Peyer's patch (tissue), 4 donors: ENCODE results near the gene UBE2E1. TPM values are rescaled to one million over a fixed set of nuclear protein-coding genes. Genes with fewer than 3 reads are reported as not detected.
"Not testable (repeated sequence)": the region's sequence is repeated elsewhere in the genome, so short reads cannot be mapped to it uniquely, and the experiment has no call there.

Source experiments
- DNase-seq, 3 donors: peaks; one replicate each; pipeline ENCODE4 v3.0.0-alpha.2; 2017 to 2019
- H3K27ac ChIP-seq, 4 donors: fragments of 200-600 bp; sonication (generic); one replicate each; pipeline ENCODE4 v1.5.1; 2016 to 2019
- H3K27me3 ChIP-seq, 2 donors: fragments of 200-600 bp; sonication (generic); one replicate each; pipeline ENCODE4 v1.5.1; 2019
- H3K36me3 ChIP-seq, 3 donors: fragments of 200-600 bp; sonication (generic); one replicate each; pipeline ENCODE4 v1.5.1; 2016 to 2019
- H3K4me1 ChIP-seq, 4 donors: fragments of 200-600 bp; sonication (generic); one replicate each; pipeline ENCODE4 v1.5.1; 2016 to 2019
- H3K4me3 ChIP-seq, 4 donors: fragments of 200-600 bp; sonication (generic); 1 replicate in 3 of 4; 2 replicates in 1 of 4; pipeline ENCODE4 v1.5.1; 2016 to 2019; ENCODE audit warnings: mild to moderate bottlenecking in 1 of 4
- H3K9me3 ChIP-seq, 4 donors: fragments of 200-600 bp; sonication (generic); one replicate each; pipeline ENCODE4 v1.5.1; 2016 to 2019; ENCODE audit warnings: mild to moderate bottlenecking in 1 of 4
- CTCF ChIP-seq, 6 experiments: fragments of 450-650 bp in 4 of 6; fragments of 200-600 bp in 2 of 6; sonication (generic) in 1 of 6; IDR thresholded peaks; one replicate each; pipeline ENCODE4 v1.5.1; 2017 to 2019; ENCODE audit warnings: antibody characterized with exemption in 6 of 6, mild to moderate bottlenecking in 3 of 6, moderate library complexity in 1 of 6
- POLR2A ChIP-seq, 2 donors: fragments of 450-650 bp; IDR thresholded peaks; one replicate each; pipeline ENCODE4 v1.5.1; 2017; ENCODE audit warnings: antibody characterized with exemption in 2 of 2, mild to moderate bottlenecking in 2 of 2, moderate library complexity in 2 of 2
- total RNA-seq, 4 donors: library from RNA; depleted of rRNA; stranded (reverse); fragments of >200 nt; gene quantifications; one replicate each; pipeline ENCODE4 v1.1.0, GENCODE V29; 2016

The UBE2E1 gene
- total RNA-seq, 4 donors from 2014 or later: 26.1 to 58.6 (median 43.0) TPM

DNA sequence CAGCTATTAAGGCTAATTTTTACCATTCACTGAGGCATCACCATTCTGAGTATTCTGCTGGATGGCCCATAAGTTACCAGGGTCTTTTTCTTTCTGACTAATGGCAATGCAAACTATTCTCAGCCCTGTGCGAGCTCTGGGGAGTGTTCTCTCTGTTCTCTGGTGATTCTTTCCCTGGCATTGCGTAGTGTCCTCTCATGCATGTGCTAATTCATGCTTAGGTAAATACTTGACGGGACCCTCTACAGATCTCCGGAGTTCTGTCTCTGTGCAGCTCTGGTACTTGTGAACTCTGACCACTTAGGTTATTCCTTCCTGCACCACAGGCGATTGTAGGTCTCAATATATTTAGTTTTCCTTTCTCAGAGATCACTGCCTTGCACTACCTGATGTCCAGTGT is 34.8 kb downstream of the UBE2E1 start:
- Histone ChIP-seq H3K27me3 (no peaks in the 10 kb centered on the region), H3K27ac (no peak overlapping the region), H3K4me3 (no peak overlapping the region), H3K4me1 (peaks cover 0 to 4% (median 0%) of the 10 kb centered on the region in 4 donors), H3K36me3 (no peaks in the 10 kb centered on the region), H3K9me3 (no peaks in the 10 kb centered on the region)
- no peak for DNase-seq
- TF ChIP-seq POLR2A (IDR thresholded peaks at IDR 0.05): no peak
- TF ChIP-seq CTCF (IDR thresholded peaks at IDR 0.05): no peak

DNA sequence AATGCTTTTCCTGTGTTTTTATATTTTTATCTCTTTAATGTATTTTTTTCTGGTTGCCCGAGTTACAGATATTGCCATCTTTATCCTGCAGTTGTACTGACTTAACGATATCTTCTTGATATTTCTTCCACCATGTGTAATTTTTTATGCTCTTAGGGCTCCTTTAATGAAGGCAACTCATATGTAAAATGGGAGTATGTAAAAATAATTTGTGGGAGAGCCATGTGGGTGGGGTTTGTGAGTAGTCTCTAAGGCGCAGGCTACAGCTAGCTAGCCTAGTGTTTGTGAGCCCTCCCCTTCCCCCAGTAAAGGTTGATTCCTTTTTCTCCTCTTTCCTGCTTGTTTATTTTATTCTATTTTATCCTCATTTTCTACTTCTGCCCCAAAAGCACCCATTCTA is 38.1 kb downstream of the UBE2E1 start:
- DNase-seq: no peak
- H3K4me3 ChIP-seq: no peak overlapping the region
- H3K36me3 ChIP-seq: no peaks in the 10 kb centered on the region
- no peak overlapping the region for H3K27ac ChIP-seq
- no peaks in the 10 kb centered on the region for H3K27me3 ChIP-seq
- TF ChIP-seq POLR2A (IDR thresholded peaks at IDR 0.05) (no peak), CTCF (IDR thresholded peaks at IDR 0.05) (no peak)
- no peaks in the 10 kb centered on the region for H3K4me1 ChIP-seq
- H3K9me3 ChIP-seq: no peaks in the 10 kb centered on the region

GRCh38 chr3:23845326-23846216 is 39.8 kb downstream of the UBE2E1 start:
- DNase-seq: no peak
- H3K4me3 ChIP-seq: no peak overlapping the region
- H3K9me3 ChIP-seq: no peaks in the 10 kb centered on the region
- TF ChIP-seq CTCF (IDR thresholded peaks at IDR 0.05): no peak
- TF ChIP-seq POLR2A (IDR thresholded peaks at IDR 0.05): no peak
- no peak overlapping the region for H3K27ac ChIP-seq
- no peaks in the 10 kb centered on the region for H3K27me3 ChIP-seq
- H3K36me3 ChIP-seq: no peaks in the 10 kb centered on the region
- no peaks in the 10 kb centered on the region for H3K4me1 ChIP-seq

- not testable (repeated sequence) for H3K4me1 ChIP-seq, H3K9me3 ChIP-seq, H3K36me3 ChIP-seq, H3K4me3 ChIP-seq, H3K27ac ChIP-seq, DNase-seq, H3K27me3 ChIP-seq
Observed at GRCh38 chr3:23849462-23849861, 43.7 kb downstream of the UBE2E1 start.

GRCh38 chr3:23856286-23856685 is 50.5 kb downstream of the UBE2E1 start:
- Histone ChIP-seq H3K36me3 (no peaks in the 10 kb centered on the region), H3K4me1 (peaks cover 3 to 9% (median 7%) of the 10 kb centered on the region in 4 donors), H3K27ac (peak overlapping the region in 1 of 4 donors; percentile 38), H3K4me3 (no peak overlapping the region), H3K27me3 (no peaks in the 10 kb centered on the region), H3K9me3 (no peaks in the 10 kb centered on the region)
- no peak for DNase-seq
- TF ChIP-seq CTCF (IDR thresholded peaks at IDR 0.05): no peak
- TF ChIP-seq POLR2A (IDR thresholded peaks at IDR 0.05): no peak

DNA sequence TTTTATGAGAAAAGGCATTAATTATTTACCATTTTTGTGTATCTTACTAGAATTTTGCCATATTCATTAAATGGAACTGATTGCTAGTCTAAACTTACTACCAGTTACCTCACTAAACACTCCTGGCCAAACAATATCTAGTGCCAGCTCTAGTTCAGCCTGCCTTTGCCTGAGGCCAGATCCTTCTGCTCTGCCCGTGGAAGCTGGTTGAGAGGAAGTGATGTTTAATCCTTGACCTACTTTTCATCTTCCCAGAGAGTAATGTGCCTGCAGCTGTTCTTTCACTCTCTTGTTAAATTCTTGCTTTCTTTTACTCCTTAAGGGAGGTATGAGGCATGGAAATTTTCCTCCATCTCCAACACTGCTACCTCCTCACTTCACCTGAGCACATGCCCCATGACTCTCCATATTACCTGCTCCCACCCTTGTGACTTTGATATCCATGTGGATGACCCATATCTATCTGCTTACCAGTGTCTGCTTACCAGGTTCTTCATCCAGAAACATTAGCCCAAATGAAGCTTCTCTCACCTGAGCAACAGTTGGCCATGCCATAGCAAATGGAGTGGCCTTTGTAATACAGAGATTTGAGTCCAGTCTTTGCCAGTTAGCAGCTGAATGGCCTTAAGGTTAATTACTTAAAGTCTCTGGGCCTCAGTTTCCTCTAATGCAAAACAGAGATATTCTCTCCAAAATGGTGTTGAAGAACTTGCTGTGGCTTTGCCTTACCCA is 53.4 kb downstream of the UBE2E1 start:
- no peak for DNase-seq
- no peaks in the 10 kb centered on the region for H3K9me3 ChIP-seq
- H3K27me3 ChIP-seq: no peaks in the 10 kb centered on the region
- no peak overlapping the region for H3K4me3 ChIP-seq
- no peak overlapping the region for H3K27ac ChIP-seq
- TF ChIP-seq CTCF (IDR thresholded peaks at IDR 0.05) (no peak), POLR2A (IDR thresholded peaks at IDR 0.05) (no peak)
- no peaks in the 10 kb centered on the region for H3K36me3 ChIP-seq
- peaks cover 3 to 9% (median 7%) of the 10 kb centered on the region in 4 donors for H3K4me1 ChIP-seq
